ENCODE data around the gene GJA3. TPM values are rescaled to one million over a fixed set of nuclear protein-coding genes. Genes with fewer than 3 reads are reported as not detected.
A peak's percentile ranks its signal among the peaks of the same experiment; 100 is the strongest.

GJA3 gene
- total RNA-seq, 4 donors from 2014 or later: not detected

GRCh38 chr13:20177049-20177831, 16.4 kb upstream of the GJA3 start:
- Histone ChIP-seq H3K4me3 (peak overlapping the region in 2 of 4 donors; percentile 16 to 17), H3K27ac (no peak overlapping the region), H3K27me3 (peaks cover 9 to 30% (median 26%) of the 10 kb centered on the region in 3 donors), H3K36me3 (no peaks in the 10 kb centered on the region), H3K9me3 (no peaks in the 10 kb centered on the region), H3K4me1 (no peaks in the 10 kb centered on the region)
- DNase-seq (no peak), ATAC-seq (no peak)
- in situ Hi-C loops (cut with MboI; ENCODE audit: low sequenced_read_pairs in 4 of 4) (loop anchor here (25.0 kb wide), 4 partner anchors 110 to 760 kb away; partner anchors contain the start of gene XPO4 (in 1 of the 4)), intact Hi-C loops (cut with DNase I; ENCODE audit: low total_unique reads) (no loop called here)
- TF ChIP-seq POLR2A (IDR thresholded peaks at IDR 0.05): no peak
- TF ChIP-seq, protein P1, sequence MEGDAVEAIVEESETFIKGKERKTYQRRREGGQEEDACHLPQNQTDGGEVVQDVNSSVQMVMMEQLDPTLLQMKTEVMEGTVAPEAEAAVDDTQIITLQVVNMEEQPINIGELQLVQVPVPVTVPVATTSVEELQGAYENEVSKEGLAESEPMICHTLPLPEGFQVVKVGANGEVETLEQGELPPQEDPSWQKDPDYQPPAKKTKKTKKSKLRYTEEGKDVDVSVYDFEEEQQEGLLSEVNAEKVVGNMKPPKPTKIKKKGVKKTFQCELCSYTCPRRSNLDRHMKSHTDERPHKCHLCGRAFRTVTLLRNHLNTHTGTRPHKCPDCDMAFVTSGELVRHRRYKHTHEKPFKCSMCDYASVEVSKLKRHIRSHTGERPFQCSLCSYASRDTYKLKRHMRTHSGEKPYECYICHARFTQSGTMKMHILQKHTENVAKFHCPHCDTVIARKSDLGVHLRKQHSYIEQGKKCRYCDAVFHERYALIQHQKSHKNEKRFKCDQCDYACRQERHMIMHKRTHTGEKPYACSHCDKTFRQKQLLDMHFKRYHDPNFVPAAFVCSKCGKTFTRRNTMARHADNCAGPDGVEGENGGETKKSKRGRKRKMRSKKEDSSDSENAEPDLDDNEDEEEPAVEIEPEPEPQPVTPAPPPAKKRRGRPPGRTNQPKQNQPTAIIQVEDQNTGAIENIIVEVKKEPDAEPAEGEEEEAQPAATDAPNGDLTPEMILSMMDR (IDR thresholded peaks at IDR 0.05 in 4 of 5, conservative IDR thresholded peaks at IDR 0.05 in 1 of 5): no peak

- Histone ChIP-seq H3K27ac (no peak overlapping the region), H3K4me1 (no peaks in the 10 kb centered on the region), H3K27me3 (peaks cover 9 to 30% (median 26%) of the 10 kb centered on the region in 3 donors), H3K9me3 (no peaks in the 10 kb centered on the region), H3K4me3 (no peak overlapping the region), H3K36me3 (no peaks in the 10 kb centered on the region)
- TF ChIP-seq, protein P1 (IDR thresholded peaks at IDR 0.05 in 4 of 5, conservative IDR thresholded peaks at IDR 0.05 in 1 of 5): no peak
- no peak for TF ChIP-seq POLR2A (IDR thresholded peaks at IDR 0.05)
- in situ Hi-C loops (cut with MboI; ENCODE audit: low sequenced_read_pairs in 4 of 4) (loop anchor here (25.0 kb wide), 4 partner anchors 111 to 761 kb away; partner anchors contain the start of gene XPO4 (in 1 of the 4)), intact Hi-C loops (cut with DNase I; ENCODE audit: low total_unique reads) (no loop called here)
- ATAC-seq (no peak), DNase-seq (no peak)
Measured at GRCh38 chr13:20175907-20176652, 15.2 kb upstream of the GJA3 start.

DNA sequence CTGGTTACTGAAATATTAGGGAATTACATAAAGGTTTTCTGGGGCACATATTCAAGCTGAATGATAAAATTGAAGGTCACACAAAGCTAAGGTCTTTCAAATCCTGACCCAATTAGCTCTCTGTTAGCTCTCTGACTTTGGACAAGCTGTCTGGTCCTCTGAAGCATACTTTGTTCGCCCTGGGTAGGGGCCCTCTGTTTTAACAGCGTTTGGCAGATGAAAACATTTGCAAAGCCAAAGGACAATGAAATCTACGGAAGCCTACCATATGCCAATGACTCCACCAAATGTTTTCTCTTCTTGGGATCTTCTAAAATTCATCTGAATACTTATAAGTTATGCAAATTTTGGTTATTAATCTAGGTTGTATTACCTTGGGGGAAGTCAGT, 14.5 kb upstream of the GJA3 start:
- peaks cover 9 to 30% (median 26%) of the 10 kb centered on the region in 3 donors for H3K27me3 ChIP-seq
- no peak overlapping the region for H3K4me3 ChIP-seq
- H3K27ac ChIP-seq: no peak overlapping the region
- no peaks in the 10 kb centered on the region for H3K36me3 ChIP-seq
- no peaks in the 10 kb centered on the region for H3K9me3 ChIP-seq
- no peaks in the 10 kb centered on the region for H3K4me1 ChIP-seq
- no peak for ATAC-seq
- TF ChIP-seq POLR2A (IDR thresholded peaks at IDR 0.05): no peak
- TF ChIP-seq, protein P1 (IDR thresholded peaks at IDR 0.05 in 4 of 5, conservative IDR thresholded peaks at IDR 0.05 in 1 of 5): no peak
- intact Hi-C loops (cut with DNase I; ENCODE audit: low total_unique reads) (no loop called here), in situ Hi-C loops (cut with MboI; ENCODE audit: low sequenced_read_pairs in 4 of 4) (loop anchor here (25.0 kb wide), 4 partner anchors 112 to 762 kb away; partner anchors contain the start of gene XPO4 (in 1 of the 4))
- DNase-seq: no peak

- H3K9me3 ChIP-seq: no peaks in the 10 kb centered on the region
- DNase-seq (peak; percentile 38 to 47), ATAC-seq (peak; percentile 36 to 50)
- intact Hi-C loops (cut with DNase I; ENCODE audit: low total_unique reads) (no loop called here), in situ Hi-C loops (cut with MboI; ENCODE audit: low sequenced_read_pairs in 4 of 4) (loop anchor here (25.0 kb wide), 5 partner anchors 112 to 762 kb away; partner anchors contain the start of gene XPO4 (in 1 of the 4))
- H3K4me1 ChIP-seq: no peaks in the 10 kb centered on the region
- H3K27ac ChIP-seq: no peak overlapping the region
- TF ChIP-seq, protein P1 (IDR thresholded peaks at IDR 0.05 in 4 of 5, conservative IDR thresholded peaks at IDR 0.05 in 1 of 5): no peak
- no peak for TF ChIP-seq POLR2A (IDR thresholded peaks at IDR 0.05)
- peaks cover 9 to 30% (median 27%) of the 10 kb centered on the region in 3 donors for H3K27me3 ChIP-seq
- no peak overlapping the region for H3K4me3 ChIP-seq
- no peaks in the 10 kb centered on the region for H3K36me3 ChIP-seq
Measured at GRCh38 chr13:20174656-20175405, 14.0 kb upstream of the GJA3 start.
